ENCODE results near the gene BOD1L2.

The BOD1L2 gene

GRCh38 chr18:57194070-57194469 lies 47.2 kb downstream of the BOD1L2 start:
- no peak overlapping the region for H3K4me3 ChIP-seq (replicated peaks; ENCODE audit: low read depth, low read length)
- TF ChIP-seq, protein P1, sequence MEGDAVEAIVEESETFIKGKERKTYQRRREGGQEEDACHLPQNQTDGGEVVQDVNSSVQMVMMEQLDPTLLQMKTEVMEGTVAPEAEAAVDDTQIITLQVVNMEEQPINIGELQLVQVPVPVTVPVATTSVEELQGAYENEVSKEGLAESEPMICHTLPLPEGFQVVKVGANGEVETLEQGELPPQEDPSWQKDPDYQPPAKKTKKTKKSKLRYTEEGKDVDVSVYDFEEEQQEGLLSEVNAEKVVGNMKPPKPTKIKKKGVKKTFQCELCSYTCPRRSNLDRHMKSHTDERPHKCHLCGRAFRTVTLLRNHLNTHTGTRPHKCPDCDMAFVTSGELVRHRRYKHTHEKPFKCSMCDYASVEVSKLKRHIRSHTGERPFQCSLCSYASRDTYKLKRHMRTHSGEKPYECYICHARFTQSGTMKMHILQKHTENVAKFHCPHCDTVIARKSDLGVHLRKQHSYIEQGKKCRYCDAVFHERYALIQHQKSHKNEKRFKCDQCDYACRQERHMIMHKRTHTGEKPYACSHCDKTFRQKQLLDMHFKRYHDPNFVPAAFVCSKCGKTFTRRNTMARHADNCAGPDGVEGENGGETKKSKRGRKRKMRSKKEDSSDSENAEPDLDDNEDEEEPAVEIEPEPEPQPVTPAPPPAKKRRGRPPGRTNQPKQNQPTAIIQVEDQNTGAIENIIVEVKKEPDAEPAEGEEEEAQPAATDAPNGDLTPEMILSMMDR (IDR thresholded peaks at IDR 0.05; ENCODE audit: low read depth, low read length, missing control alignments) = no peak
- DNase-seq (ENCODE audit: extremely low read depth, low read depth) = no peak

DNA sequence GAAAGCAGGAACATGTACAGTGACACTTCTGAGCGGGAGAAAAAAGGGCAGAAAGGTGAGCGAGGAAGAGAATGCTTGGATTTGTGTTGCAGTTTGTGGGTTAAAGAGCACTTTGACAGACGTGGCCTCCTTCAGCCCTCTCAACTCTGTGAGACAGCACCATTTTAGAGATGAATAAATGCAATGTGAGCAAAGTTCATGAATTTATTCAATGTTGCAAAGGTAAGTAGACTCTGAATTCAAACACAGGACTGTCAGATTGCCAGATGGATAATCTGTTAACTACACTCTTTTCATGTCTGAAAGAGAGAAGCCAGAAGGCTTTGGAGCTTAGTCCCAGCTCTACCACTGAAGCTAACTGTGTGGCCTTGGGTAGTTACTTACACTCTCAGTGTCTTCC lies 47.7 kb downstream of the BOD1L2 start:
- TF ChIP-seq, protein P1 (IDR thresholded peaks at IDR 0.05; ENCODE audit: low read depth, low read length, missing control alignments) = no peak
- no peak overlapping the region for H3K4me3 ChIP-seq (replicated peaks; ENCODE audit: low read depth, low read length)
- no peak for DNase-seq (ENCODE audit: extremely low read depth, low read depth)

DNA sequence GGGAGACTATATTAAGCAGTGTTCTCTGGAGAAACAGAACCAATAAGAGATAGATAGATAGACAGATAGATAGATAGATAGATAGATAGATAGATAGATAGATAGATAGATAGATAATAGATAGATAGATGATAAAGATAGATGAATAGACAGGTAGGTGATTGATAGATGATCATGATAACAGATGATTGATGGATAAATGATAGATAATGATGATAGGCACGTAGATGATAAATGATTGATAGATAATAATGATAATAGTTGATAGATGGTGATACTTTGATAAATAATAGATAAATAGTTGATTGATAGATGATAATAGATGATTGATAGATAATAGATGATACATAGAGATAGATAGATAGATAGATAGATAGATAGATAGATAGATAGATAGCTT lies 48.5 kb downstream of the BOD1L2 start:
- TF ChIP-seq, protein P1 (IDR thresholded peaks at IDR 0.05; ENCODE audit: low read depth, low read length, missing control alignments) = no peak
- DNase-seq (ENCODE audit: extremely low read depth, low read depth) = no peak
- H3K4me3 ChIP-seq (replicated peaks; ENCODE audit: low read depth, low read length) = no peak overlapping the region

DNA sequence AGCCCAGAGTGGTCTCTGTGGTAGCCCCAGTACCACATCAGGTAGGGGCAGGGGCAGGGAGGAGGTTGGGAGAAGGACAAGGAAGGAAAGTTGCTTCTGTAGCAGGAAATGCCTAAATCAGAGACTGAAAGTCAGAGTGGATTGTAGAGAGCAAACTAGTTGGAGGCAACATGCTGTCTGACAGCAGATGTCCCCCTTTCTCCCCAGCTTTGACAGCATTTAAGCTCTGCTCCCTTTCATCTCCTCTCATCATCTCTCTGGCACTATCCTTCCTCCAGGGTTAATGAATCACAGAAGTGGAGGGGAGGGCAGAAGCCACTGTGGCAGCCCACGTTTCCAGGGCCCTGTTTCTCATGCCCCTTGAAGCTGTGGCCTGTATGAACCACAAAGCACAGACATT lies 50.4 kb downstream of the BOD1L2 start:
- no peak for DNase-seq (ENCODE audit: extremely low read depth, low read depth)
- no peak overlapping the region for H3K4me3 ChIP-seq (replicated peaks; ENCODE audit: low read depth, low read length)
- TF ChIP-seq, protein P1 (IDR thresholded peaks at IDR 0.05; ENCODE audit: low read depth, low read length, missing control alignments) = no peak

DNA sequence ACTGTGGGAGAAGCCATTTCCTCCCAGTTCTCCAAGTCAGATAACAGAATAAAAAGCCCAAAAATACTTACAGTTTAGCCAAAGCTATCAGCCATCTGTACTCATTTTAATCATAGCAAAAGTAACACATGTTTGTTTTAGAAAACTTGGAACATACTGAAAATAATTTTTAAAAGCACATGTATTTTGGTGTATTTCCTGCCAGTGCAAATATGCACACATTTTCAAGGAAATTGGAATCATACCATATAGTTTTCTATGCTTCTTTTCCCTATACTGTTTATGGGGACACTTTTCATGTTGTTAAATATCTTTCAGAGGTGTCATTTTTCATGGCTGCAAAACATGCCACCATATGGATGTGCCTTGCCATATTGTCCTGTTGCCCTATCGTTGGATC lies 51.2 kb downstream of the BOD1L2 start:
- DNase-seq (ENCODE audit: extremely low read depth, low read depth) = no peak
- H3K4me3 ChIP-seq (replicated peaks; ENCODE audit: low read depth, low read length) = no peak overlapping the region
- TF ChIP-seq, protein P1 (IDR thresholded peaks at IDR 0.05; ENCODE audit: low read depth, low read length, missing control alignments) = no peak
